HG02885 (cell line): ENCODE data around the gene ASB13.

Experiments
- ATAC-seq: cut with Tn5 transposase; IDR thresholded peaks from one replicate; pipeline ENCODE4 v1.9.1; 2021; ENCODE audit warnings: mild to moderate bottlenecking; ENCODE audit not compliant: unreplicated experiment, poor library complexity

The ASB13 gene

DNA sequence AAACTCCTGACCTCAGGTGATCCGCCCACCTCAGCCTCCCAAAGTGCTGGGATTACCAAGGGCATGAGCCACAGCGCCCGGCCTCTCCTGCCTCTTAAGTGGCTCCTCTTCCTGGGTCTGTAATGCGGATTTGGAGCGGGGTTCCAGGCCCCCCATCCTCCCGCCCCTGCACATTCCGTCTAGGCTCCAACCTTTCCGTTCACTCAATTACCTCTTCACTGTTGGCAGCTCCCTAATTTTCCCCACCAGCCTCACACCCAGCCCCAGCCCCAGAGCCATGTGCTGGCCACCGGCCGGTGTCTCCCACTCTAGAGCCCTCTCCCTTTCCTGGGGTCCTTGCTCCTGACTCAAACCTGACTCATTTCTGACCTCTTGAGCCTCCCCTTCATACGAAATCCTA, 16.6 kb downstream of the ASB13 start:
- no peak for ATAC-seq

DNA sequence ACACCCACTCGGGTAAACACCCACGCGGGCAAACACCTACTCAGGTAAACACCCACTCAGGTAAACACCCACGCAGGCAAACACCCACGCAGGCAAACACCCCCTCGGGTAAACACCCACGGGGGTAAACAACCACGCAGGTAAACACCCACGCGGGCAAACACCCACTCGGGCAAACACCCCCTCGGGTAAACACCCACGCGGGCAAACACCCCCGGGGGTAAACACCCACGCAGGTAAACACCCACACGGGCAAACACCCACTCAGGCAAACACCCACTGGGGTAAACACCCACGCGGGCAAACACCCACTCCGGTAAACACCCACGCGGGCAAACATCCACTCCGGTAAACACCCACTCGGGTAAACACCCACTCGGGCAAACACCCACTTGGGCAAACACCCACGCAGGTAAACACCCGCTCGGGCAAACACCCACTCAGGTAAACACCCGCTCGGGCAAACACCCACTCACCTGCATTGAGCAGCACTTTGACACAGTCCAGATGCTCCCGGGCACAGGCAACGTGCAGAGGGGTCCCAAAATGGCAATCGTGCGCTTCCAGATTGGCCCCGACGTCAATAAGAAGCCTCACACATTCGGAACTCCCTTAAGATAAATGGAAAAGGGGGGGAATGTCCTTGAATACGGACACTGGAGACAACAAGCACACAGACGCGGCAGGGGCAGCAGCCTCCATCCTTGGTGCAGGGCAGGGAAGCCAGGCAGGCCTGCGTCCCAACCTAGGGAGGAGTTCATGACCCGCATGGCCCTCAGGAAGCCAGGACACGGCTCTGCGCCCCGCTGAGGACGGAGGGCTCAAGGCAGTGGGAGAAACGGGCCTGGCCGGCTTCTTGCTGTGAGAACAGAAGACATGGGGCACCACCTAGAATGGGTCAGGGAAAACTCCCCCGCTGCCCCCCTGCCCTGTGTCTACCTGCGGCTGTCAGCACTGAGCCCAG, 17.6 kb downstream of the ASB13 start:
- no peak for ATAC-seq

DNA sequence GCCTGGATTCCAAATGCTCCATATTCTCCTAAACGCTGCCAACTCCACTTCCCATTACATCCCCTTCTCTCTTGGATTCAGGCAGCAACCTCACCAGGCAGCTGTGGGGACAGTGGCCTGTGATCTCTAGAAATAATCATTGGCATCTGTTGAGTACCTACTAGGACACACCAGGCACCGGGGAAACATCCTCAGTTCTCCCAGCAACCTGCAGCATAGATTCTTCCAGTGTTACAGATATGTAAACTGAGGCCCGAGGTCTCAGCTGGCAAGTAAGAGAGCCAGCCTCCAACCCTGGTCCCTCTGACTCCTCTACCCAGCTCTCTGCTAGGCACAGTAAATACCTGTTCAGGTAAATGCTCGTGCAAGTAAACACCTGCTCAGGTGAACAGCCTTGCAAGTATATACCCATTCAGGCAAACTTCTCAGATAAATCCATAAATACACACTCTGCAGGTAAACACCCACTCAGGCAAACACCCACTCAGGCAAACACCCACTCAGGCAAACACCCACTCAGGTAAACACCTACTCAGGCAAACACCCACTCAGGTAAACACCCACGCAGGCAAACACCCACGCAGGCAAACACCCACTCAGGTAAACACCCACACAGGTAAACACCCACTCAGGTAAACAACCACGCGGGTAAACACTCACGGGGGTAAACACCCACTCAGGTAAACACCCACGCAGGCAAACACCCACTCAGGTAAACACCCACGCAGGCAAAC, 18.7 kb downstream of the ASB13 start:
- ATAC-seq, result no peak

- ATAC-seq, result no peak
These were observed 20.3 kb downstream of the ASB13 start for GRCh38 chr10:5645944-5646617.

DNA sequence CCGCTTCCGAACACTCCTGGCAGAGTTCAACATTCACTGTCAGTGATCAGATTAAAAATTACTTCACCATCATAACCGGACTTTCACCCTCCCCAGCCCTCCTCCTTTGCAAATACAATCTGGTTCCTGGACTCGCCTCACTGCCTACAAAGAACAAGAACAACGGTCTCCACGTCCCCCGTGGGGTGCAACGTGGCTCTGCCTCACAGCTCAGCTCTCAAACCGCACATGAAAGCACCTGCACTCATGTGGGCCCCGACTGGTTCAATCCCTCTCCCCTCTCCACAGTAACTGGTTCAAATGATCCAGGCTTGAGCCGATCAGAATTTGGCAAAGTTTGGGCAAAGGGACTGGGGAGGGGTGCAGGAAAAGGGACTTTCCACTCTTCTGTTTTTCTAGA, 21.0 kb downstream of the ASB13 start:
- ATAC-seq, result no peak

DNA sequence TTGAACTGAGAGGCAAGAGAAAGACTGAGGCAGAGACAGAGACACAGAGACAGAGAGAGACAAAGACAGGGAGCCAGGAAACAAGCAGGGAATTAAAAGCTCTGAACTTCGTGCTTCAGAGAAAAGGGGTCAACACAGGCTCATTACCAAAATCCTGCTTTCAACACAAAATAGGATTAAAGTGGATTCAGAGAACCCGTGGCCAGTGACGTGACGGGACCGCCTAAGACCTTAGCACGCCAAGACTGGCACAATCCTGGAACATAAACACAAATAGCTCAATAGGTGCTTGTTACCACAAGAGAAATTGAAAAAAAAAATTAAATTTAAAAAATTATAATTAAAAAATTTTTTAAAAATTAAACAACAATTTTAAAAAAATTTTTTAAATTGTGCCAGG, 21.5 kb downstream of the ASB13 start:
- ATAC-seq, result no peak

DNA sequence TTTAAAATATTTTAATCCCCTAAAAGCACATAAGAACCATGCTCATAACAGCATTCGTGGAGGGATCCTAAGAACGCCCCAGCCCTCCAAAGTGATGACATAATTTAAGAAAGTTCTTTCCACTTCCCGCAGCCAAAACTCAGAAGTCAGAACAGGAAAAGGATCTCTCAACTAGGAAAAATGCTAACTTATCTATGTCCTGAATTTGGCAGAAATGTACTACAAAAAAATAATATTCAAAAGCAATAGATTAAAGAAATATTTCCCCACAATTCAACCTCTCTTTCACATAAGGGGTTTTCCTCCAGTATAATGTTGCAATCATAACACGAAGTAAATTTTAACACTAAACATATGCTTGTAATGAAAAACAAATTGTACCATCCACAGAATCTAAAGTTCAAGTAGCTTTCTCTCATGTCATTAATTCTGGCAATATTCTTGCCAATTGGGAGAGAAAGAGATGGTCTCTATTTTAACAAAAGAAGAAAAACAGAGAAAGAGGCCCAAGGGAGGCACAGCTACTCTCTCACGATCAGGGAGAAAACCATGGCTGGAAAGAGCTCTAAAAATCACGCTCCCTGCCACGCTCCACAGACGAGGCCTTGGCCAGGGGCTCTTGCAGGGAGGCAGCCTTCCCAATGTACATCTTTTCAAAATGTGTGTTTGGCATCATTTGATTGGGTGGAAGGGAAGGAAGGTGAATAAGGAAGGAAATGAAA, 22.9 kb downstream of the ASB13 start:
- ATAC-seq, result no peak

DNA sequence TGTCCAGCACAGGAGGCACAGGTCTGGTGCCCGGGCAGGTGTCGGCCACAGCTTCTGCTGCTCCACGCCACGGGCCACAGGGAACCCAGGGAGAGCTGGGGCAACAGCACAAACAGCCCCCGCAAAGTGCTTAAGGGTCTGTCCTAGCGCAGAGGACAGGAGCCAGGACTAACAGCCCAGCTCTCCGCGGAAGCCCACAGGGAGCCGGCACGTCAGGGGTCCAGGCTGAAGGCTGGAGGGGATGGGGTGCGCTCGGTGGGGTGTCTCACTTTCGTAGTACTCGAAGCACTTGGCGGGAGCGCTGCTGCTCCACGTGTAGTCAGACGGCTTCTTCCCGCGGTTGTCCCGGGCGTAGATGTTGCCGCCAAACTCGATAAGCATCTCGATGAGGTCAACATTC, 24.9 kb downstream of the ASB13 start:
- no peak for ATAC-seq

GRCh38 chr10:5640501-5640900, 25.9 kb downstream of the ASB13 start:
- ATAC-seq, result no peak

GRCh38 chr10:5640036-5640435, 26.4 kb downstream of the ASB13 start:
- ATAC-seq, result no peak

- no peak for ATAC-seq
These were observed 27.3 kb downstream of the ASB13 start for GRCh38 chr10:5639066-5639465.

DNA sequence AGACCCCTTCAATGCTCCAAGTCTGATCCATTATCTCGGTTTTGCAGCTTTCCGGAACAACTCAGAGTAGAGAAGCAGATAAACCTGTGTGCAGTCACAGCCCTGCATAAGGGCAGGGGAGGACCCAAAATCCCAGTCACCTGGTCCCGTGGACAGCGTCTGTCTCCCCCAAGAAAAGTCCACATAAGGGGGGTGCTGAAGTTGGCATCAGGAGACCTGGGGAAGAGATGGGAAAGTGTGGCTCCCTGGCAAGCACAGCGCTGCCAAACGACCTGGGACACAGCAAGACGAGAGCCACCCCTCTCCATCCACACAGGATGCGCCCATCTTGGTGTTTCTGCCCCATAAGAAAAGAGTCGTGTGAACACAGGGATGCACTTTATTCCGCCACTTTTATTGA, 27.9 kb downstream of the ASB13 start:
- ATAC-seq, result no peak

- ATAC-seq, result no peak
These were observed 31.5 kb downstream of the ASB13 start for GRCh38 chr10:5634918-5635317.

DNA sequence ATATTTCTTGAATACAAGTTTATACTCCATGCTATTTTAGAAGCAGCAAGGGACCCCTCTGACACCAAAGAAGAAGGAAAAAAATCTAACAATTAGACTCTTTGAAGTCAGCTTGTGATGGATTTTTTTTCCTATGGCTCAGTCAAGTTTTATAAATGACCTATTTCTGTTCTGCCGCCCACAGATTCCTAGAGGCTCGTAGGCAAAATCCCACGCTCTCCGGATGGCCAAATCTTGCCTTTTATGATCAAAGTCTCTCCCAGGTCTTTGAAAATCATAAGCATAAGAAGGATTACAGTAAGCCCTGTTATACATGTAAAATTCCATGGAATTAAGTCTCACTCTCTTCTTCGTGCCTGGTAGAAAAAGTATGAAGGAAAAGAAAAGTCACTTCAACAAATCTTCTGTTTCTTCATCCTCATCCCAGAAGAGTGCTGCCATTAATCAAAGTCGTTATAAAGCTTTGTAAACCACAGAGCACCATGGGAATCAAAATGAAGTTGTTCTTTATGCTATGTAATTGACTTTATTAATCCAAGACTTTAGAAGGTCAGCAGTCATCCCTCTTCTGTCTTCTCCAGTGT, 33.1 kb downstream of the ASB13 start:
- no peak for ATAC-seq

DNA sequence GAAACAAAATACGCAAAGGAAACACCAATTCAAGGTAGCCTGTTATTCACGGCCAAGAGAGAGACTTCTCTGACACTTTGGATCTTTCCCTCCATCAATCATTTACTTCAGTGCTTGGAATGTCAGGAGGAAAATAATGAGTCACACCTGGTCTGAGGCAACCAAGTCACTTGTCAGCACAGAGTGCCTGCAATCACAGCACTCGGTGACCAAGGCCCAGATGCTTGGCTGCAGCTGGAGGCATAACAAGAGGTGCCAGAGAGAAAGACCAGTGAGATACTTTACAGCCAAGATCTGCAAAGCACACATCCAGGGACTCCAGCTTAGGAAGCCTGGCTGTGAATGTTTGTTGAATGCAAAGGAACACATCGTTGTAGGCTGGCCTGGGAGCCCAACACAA, 33.9 kb downstream of the ASB13 start:
- no peak for ATAC-seq

GRCh38 chr10:5631936-5632335, 34.5 kb downstream of the ASB13 start:
- ATAC-seq, result no peak

DNA sequence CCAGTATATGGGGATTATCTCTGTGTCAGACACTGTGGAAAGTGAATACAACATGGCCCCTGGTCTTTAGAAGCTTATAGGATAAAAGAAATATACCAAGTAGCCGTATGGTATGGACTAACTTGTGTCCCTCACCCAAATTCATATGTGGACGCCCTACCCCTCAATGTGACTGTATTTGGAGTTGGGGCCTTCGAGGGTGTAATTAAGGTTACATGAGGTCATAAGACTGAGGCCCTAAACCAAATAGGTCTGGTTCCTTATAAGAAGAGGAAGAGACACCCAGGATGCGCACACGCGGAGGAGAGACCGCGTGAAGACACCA, 36.3 kb downstream of the ASB13 start:
- no peak for ATAC-seq

GRCh38 chr10:5629303-5630111, 36.9 kb downstream of the ASB13 start:
- peak; percentile 81 for ATAC-seq
